H1 (cell line): ENCODE data around the gene CCDC59. TPM values are rescaled to one million over a fixed set of nuclear protein-coding genes. Genes with fewer than 3 reads are reported as not detected.

Experiments used
- CTCF ChIA-PET: fragments of 300-600 bp; sonication (Branson Sonifier 250); formaldehyde crosslinking; loops from one replicate; lab custom pipeline; 2021; ENCODE audit not compliant: partially characterized antibody; lab: Charles Lee
- POLR2A ChIA-PET: fragments of 300-600 bp; sonication (Branson Sonifier 250); formaldehyde crosslinking; loops from one replicate; lab custom pipeline; 2021; ENCODE audit warnings: inconsistent platforms; ENCODE audit not compliant: partially characterized antibody; lab: Charles Lee
- DNase-seq, 2 experiments: peaks; one replicate each; pipeline versions ENCODE4 v3.0.0 to v3.0.0-alpha.2; 2010 to 2022; ENCODE audit warnings: low spot score in 2 of 2, low read depth in 1 of 2, mixed read lengths in 1 of 2
- FAIRE-seq: peaks from 2 replicates; lab custom pipeline; 2011; peaks lifted over from hg19 to GRCh38; lab: Jason Lieb, UNC
- H2AFZ ChIP-seq: 2 replicates; pipeline ENCODE4 v1.8.1; 2012; ENCODE audit warnings: low read length, inconsistent platforms
- H2AK5ac ChIP-seq: 2 replicates; pipeline ENCODE4 v1.6.1; 2013; ENCODE audit warnings: low read depth, low read length
- H2BK120ac ChIP-seq: replicated peaks from 2 replicates; pipeline ENCODE3; 2013; ENCODE audit warnings: low read depth, low read length, inconsistent platforms
- H2BK12ac ChIP-seq: 2 replicates; pipeline ENCODE4 v1.6.1; 2013; ENCODE audit warnings: low read depth, low read length
- H2BK15ac ChIP-seq: 2 replicates; pipeline ENCODE4 v1.6.1; 2013; ENCODE audit warnings: low read length
- H2BK20ac ChIP-seq: 2 replicates; pipeline ENCODE4 v1.6.1; 2013; ENCODE audit warnings: low read length
- H2BK5ac ChIP-seq: 2 replicates; pipeline ENCODE4 v1.6.1; 2013; ENCODE audit warnings: low read depth, low read length
- H3K14ac ChIP-seq: 2 replicates; pipeline ENCODE4 v1.6.1; 2013; ENCODE audit warnings: inconsistent platforms; ENCODE audit not compliant: insufficient read length
- H3K18ac ChIP-seq: 2 replicates; pipeline ENCODE4 v1.6.1; 2013; ENCODE audit warnings: low read length; ENCODE audit errors: extremely low read depth
- H3K23ac ChIP-seq: 2 replicates; pipeline ENCODE4 v1.6.1; 2013; ENCODE audit warnings: inconsistent platforms; ENCODE audit not compliant: insufficient read length
- H3K23me2 ChIP-seq: 2 replicates; pipeline ENCODE4 v1.6.1; 2013; ENCODE audit warnings: low read depth, low read length
- H3K27ac ChIP-seq: 2 replicates; pipeline ENCODE4 v1.6.1; 2011; ENCODE audit warnings: low read depth, low read length, inconsistent platforms
- H3K27me3 ChIP-seq, 4 experiments: replicated peaks in 1 of 4; 1 replicate in 1 of 4; 2 replicates in 3 of 4; pipeline versions ENCODE4 v1.6.1 to v1.8.1; 2011 to 2013; ENCODE audit warnings: low read length in 3 of 4, mild to moderate bottlenecking in 3 of 4, inconsistent platforms in 2 of 4, mixed read lengths in 2 of 4, moderate library complexity in 1 of 4; ENCODE audit not compliant: control insufficient read depth in 3 of 4, insufficient read depth in 3 of 4; ENCODE audit errors: extremely low read depth in 1 of 4
- H3K36me3 ChIP-seq, 4 experiments: 2 replicates each; pipeline versions ENCODE4 v1.6.1 to v1.8.1; 2011 to 2013; ENCODE audit warnings: mild to moderate bottlenecking in 4 of 4, low read length in 3 of 4, moderate library complexity in 2 of 4, control low read depth in 1 of 4, inconsistent platforms in 1 of 4; ENCODE audit not compliant: insufficient read depth in 4 of 4, control insufficient read depth in 2 of 4
- H3K4ac ChIP-seq: replicated peaks from 2 replicates; pipeline ENCODE3; 2013; ENCODE audit warnings: low read length, low read depth, mixed read lengths, inconsistent platforms; ENCODE audit not compliant: insufficient read length
- H3K4me1 ChIP-seq, 4 experiments: replicated peaks in 1 of 4; 1 replicate in 1 of 4; 2 replicates in 3 of 4; pipeline versions ENCODE4 v1.6.1 to v1.8.1; 2011 to 2013; ENCODE audit warnings: low read length in 3 of 4, inconsistent platforms in 2 of 4, mixed read lengths in 1 of 4; ENCODE audit not compliant: insufficient read depth in 4 of 4, control insufficient read depth in 3 of 4
- H3K4me2 ChIP-seq, 2 experiments: 2 replicates each; pipeline versions ENCODE4 v1.6.1 to v1.8.1; 2011 to 2013; ENCODE audit warnings: low read depth in 2 of 2, low read length in 2 of 2, control low read depth in 1 of 2, inconsistent platforms in 1 of 2, mild to moderate bottlenecking in 1 of 2; ENCODE audit not compliant: insufficient read depth in 1 of 2
- H3K4me3 ChIP-seq, 4 experiments: fragments of 200-600, 300-600 bp in 1 of 4; sonication (generic), shearing (Covaris generic), sonication (Bioruptor Twin) in 1 of 4; 2 replicates each; pipeline versions ENCODE4 v1.5.1 to v1.8.1; 2011 to 2016; ENCODE audit warnings: low read length in 4 of 4, low read depth in 3 of 4, control low read depth in 2 of 4, inconsistent platforms in 2 of 4, mild to moderate bottlenecking in 2 of 4, mixed read lengths in 1 of 4, moderate library complexity in 1 of 4; ENCODE audit not compliant: insufficient read depth in 2 of 4; ENCODE audit errors: extremely low read depth in 1 of 4
- H3K56ac ChIP-seq: replicated peaks from 2 replicates; pipeline ENCODE3; 2013; ENCODE audit warnings: low read depth, mild to moderate bottlenecking, mixed read lengths, low read length, inconsistent platforms; ENCODE audit not compliant: insufficient read length
- H3K79me1 ChIP-seq: 2 replicates; pipeline ENCODE4 v1.6.1; 2013; ENCODE audit warnings: low read depth, low read length, control low read depth
- H3K79me2 ChIP-seq, 2 experiments: 2 replicates each; pipeline versions ENCODE4 v1.6.1 to v1.8.1; 2012 to 2013; ENCODE audit warnings: low read length in 2 of 2, mild to moderate bottlenecking in 2 of 2, inconsistent platforms in 1 of 2; ENCODE audit not compliant: insufficient read depth in 2 of 2, control insufficient read depth in 1 of 2
- H3K9ac ChIP-seq, 4 experiments: replicated peaks in 1 of 4; 1 replicate in 1 of 4; 2 replicates in 3 of 4; pipeline versions ENCODE4 v1.6.1 to v1.8.1; 2011 to 2013; ENCODE audit warnings: low read depth in 3 of 4, low read length in 3 of 4, control low read depth in 2 of 4, mild to moderate bottlenecking in 2 of 4, moderate library complexity in 2 of 4, inconsistent platforms in 1 of 4; ENCODE audit errors: extremely low read depth in 1 of 4
- H3K9me3 ChIP-seq, 2 experiments: 2 replicates each; pipeline versions ENCODE4 v1.6.1 to v1.8.1; 2012 to 2013; ENCODE audit warnings: mild to moderate bottlenecking in 2 of 2, moderate library complexity in 2 of 2, control low read depth in 1 of 2, inconsistent platforms in 1 of 2, low read depth in 1 of 2, low read length in 1 of 2, mixed read lengths in 1 of 2; ENCODE audit not compliant: insufficient read depth in 2 of 2
- H4K20me1 ChIP-seq, 2 experiments: replicated peaks in 1 of 2; 2 replicates each; pipeline versions ENCODE3 to v1.8.1; 2011 to 2013; ENCODE audit warnings: inconsistent platforms in 2 of 2, low read length in 2 of 2, mild to moderate bottlenecking in 1 of 2; ENCODE audit not compliant: insufficient read depth in 2 of 2, control insufficient read depth in 1 of 2
- H4K5ac ChIP-seq: 2 replicates; pipeline ENCODE4 v1.6.1; 2013; ENCODE audit warnings: low read length, low read depth, mixed read lengths, inconsistent platforms; ENCODE audit not compliant: insufficient read length
- H4K8ac ChIP-seq: 2 replicates; pipeline ENCODE4 v1.8.0; 2013; ENCODE audit warnings: mild to moderate bottlenecking, moderate library complexity, low read length, inconsistent platforms; ENCODE audit not compliant: insufficient read depth; ENCODE audit errors: extremely low read depth
- H4K91ac ChIP-seq: replicated peaks from 2 replicates; pipeline ENCODE3; 2013; ENCODE audit warnings: low read length, mixed read lengths, inconsistent platforms; ENCODE audit not compliant: insufficient read length
- CTBP2 ChIP-seq: IDR thresholded peaks from 2 replicates; pipeline ENCODE4 v1.7.0; 2011; ENCODE audit warnings: borderline replicate concordance, mild to moderate bottlenecking, moderate library complexity, mixed read lengths, low read length; ENCODE audit not compliant: insufficient read depth, insufficient read length
- GTF2F1 ChIP-seq: IDR thresholded peaks from 2 replicates; pipeline ENCODE4 v1.6.1; 2012; ENCODE audit warnings: low read depth, low read length, improper control_type of control experiment, borderline replicate concordance
- JUND ChIP-seq: IDR thresholded peaks from 2 replicates; pipeline ENCODE4 v1.6.1; 2011; ENCODE audit warnings: mild to moderate bottlenecking, improper control_type of control experiment, low read length
- RAD21 ChIP-seq, 2 experiments: IDR thresholded peaks in 1 of 2; conservative IDR thresholded peaks in 1 of 2; 2 replicates each; pipeline ENCODE4 v1.6.1; 2011; ENCODE audit warnings: low read depth in 2 of 2, low read length in 2 of 2, improper control_type of control experiment in 1 of 2, inconsistent platforms in 1 of 2, mild to moderate bottlenecking in 1 of 2, moderate library complexity in 1 of 2
- USF2 ChIP-seq: IDR thresholded peaks from 2 replicates; pipeline ENCODE4 v1.6.1; 2011; ENCODE audit warnings: low read length, improper control_type of control experiment
- WGBS, 2 experiments: shearing (Covaris generic) in 1 of 2; methylation state at CpG; one replicate each; pipeline versions ENCODE4 v1.1.6 to v1.1.7; 2013 to 2015; ENCODE audit warnings: low lambda C conversion rate in 2 of 2, mixed read lengths in 2 of 2, inconsistent platforms in 1 of 2, low coverage in 1 of 2, missing lambda C conversion rate in 1 of 2; ENCODE audit not compliant: insufficient replicate concordance in 2 of 2, insufficient coverage in 1 of 2, insufficient read length in 1 of 2; ENCODE audit errors: extremely low coverage in 1 of 2, missing lambda C conversion rate in 1 of 2; 5-methylcytosine and 5-hydroxymethylcytosine counted together
- polyA plus RNA-seq, 7 experiments: library from polyadenylated mRNA; depleted of rRNA in 3 of 7; stranded (reverse) in 5 of 7; unstranded in 2 of 7; fragments of >200 nt in 5 of 7; fragments of 200-250 nt in 2 of 7; gene quantifications; 1 replicate in 5 of 7; 2 replicates in 1 of 7; 4 replicates in 1 of 7; pipeline versions ENCODE4 v1.2.1 to v1.2.3, GENCODE V29; 2011 to 2013; ENCODE audit warnings: missing spikeins in 2 of 7, mixed read lengths in 2 of 7
- total RNA-seq: library from RNA; stranded (reverse); fragmentation: NEBNext Ultra II Directional; extraction: Animal tissue kit (Norgen Biotek cat#: 25700); gene quantifications from 2 replicates; pipeline ENCODE4 v1.2.1, GENCODE V29; 2021

Gene CCDC59
- total and polyA plus RNA-seq, 2 of the 8 experiments (the other 6 are each of a cell fraction or from before 2014, with no cell fraction given), result 11.6 to 54.0 TPM

GRCh38 chr12:82359115-82359478, 910 bp upstream of the CCDC59 start:
- H4K20me1 ChIP-seq, result no peaks in the 10 kb centered on the region
- H2BK15ac ChIP-seq, result no peak overlapping the region
- H3K9me3 ChIP-seq, result no peaks in the 10 kb centered on the region; a peak in 1 of 4 replicates
- peaks cover 8 to 21% (median 13%) of the 10 kb centered on the region in 4 experiments; a peak in 5 of 8 replicates for H3K36me3 ChIP-seq
- ChIA-PET CTCF (interaction anchor here (0.6 to 3.6 kb wide), 22 partner anchors 9 to 748 kb away, joined by 3 to 18 read pairs (median 4); no protein-coding TSS in a partner anchor), POLR2A (interaction anchor here (1.0 to 2.4 kb wide), 9 partner anchors 10 to 96 kb away, joined by 3 to 19 read pairs (median 4); no protein-coding TSS in a partner anchor)
- 0 out of 2 replicates have a peak overlapping the region, but pooled peaks have one; percentile 44 for H2BK5ac ChIP-seq
- no peaks in the 10 kb centered on the region for H3K27me3 ChIP-seq
- no peak overlapping the region for H2BK12ac ChIP-seq
- H2AFZ ChIP-seq, result 0 out of 2 replicates have a peak overlapping the region, but pooled peaks have one; percentile 33
- no peak overlapping the region for H3K18ac ChIP-seq
- no peak overlapping the region for H3K27ac ChIP-seq
- H4K91ac ChIP-seq, result no peak overlapping the region
- H2BK120ac ChIP-seq, result no peak overlapping the region
- no peak overlapping the region for H3K56ac ChIP-seq
- H3K79me2 ChIP-seq, result peaks cover 3 to 67% of the 10 kb centered on the region in 2 experiments; a peak in 3 of 4 replicates
- no peaks in the 10 kb centered on the region for H3K79me1 ChIP-seq
- H3K23ac ChIP-seq, result no peak overlapping the region
- peaks cover 3% of the 10 kb centered on the region for H3K23me2 ChIP-seq
- H2AK5ac ChIP-seq, result no peak overlapping the region
- peak overlapping the region; percentile 43 to 98 (median 74) for H3K4me3 ChIP-seq
- FAIRE-seq, result no peak
- H3K4me2 ChIP-seq, result peak overlapping the region; percentile 48 to 73
- H4K5ac ChIP-seq, result no peak overlapping the region
- peaks cover 0 to 4% (median under 1%) of the 10 kb centered on the region in 4 experiments; a peak in 3 of 7 replicates for H3K4me1 ChIP-seq
- no peak overlapping the region for H3K4ac ChIP-seq
- no peak overlapping the region for H4K8ac ChIP-seq
- H3K9ac ChIP-seq, result peak overlapping the region in 3 of 4 experiments; percentile 9 to 43 (median 34); a peak in 5 of 7 replicates
- WGBS, 2 experiments, result 23% methylated on average over 4 of the region's 4 CpGs; no CpG with 5 or more reads in 1 of the 2 experiments
- H2BK20ac ChIP-seq, result no peak overlapping the region
- DNase-seq, result no peak
- H3K14ac ChIP-seq, result no peak overlapping the region
- TF ChIP-seq GTF2F1 (no peak), RAD21 (IDR thresholded peaks at IDR 0.05 in 1 of 2, conservative IDR thresholded peaks at IDR 0.05 in 1 of 2; ENCODE audit: low read depth in 2 of 2, low read length in 2 of 2) (no peak), CTBP2 (no peak), JUND (no peak), USF2 (no peak)
